NCI-H1436 treated with DMSO at 0.1 percent for 48 hours (cell line): ENCODE measurements around the gene PPP1R9B.

ENCODE experiments used
- DNase-seq: peaks from one replicate; lab custom pipeline; 2025; lab: John Stamatoyannopoulos, UW

The PPP1R9B gene

DNA sequence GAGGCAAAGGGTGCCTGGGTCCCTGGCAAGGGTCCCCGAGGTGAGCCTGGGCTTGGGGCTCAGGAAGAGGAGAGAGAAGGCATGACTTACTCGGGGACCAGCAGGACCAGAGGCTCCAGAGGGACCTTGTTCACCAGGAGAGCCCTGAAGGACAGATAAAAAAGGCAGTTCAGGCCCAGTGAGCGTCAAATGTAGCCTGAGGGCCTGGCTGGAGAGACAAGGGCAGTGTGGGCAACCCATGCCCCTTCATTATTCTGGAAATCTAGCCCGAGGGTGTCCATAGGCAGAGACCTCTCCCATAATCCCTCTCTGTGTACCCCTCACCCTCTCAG is 36.9 kb upstream of the PPP1R9B start:
- no peak for DNase-seq

DNA sequence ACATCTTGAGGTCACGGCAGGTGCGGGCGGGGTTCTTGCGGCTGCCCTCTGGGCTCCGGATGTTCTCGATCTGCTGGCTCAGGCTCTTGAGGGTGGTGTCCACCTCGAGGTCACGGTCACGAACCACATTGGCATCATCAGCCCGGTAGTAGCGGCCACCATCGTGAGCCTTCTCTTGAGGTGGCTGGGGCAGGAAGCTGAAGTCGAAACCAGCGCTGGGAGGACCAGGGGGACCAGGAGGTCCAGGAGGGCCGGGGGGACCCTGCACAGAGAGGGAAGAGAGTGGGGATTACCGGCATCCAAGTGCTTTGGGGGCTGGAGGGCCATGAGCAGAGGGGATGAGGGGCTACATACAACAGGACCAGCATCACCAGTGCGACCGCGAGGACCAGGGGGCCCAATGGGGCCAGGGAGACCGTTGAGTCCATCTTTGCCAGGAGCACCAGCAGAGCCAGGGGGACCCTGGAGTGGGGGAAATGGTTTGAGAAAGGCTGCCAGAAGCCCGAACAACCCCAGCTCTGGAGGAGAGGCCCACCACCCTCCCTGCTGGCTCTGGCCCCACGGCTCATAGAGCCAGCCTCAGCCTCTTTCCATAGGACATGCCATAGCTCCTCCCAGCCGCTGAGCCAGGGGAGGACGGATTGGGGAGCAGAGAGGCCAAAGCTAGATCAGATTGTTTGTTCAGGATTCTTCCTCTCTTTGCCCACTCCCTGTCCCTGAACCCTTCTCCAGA is 36.4 kb upstream of the PPP1R9B start:
- no peak for DNase-seq

DNA sequence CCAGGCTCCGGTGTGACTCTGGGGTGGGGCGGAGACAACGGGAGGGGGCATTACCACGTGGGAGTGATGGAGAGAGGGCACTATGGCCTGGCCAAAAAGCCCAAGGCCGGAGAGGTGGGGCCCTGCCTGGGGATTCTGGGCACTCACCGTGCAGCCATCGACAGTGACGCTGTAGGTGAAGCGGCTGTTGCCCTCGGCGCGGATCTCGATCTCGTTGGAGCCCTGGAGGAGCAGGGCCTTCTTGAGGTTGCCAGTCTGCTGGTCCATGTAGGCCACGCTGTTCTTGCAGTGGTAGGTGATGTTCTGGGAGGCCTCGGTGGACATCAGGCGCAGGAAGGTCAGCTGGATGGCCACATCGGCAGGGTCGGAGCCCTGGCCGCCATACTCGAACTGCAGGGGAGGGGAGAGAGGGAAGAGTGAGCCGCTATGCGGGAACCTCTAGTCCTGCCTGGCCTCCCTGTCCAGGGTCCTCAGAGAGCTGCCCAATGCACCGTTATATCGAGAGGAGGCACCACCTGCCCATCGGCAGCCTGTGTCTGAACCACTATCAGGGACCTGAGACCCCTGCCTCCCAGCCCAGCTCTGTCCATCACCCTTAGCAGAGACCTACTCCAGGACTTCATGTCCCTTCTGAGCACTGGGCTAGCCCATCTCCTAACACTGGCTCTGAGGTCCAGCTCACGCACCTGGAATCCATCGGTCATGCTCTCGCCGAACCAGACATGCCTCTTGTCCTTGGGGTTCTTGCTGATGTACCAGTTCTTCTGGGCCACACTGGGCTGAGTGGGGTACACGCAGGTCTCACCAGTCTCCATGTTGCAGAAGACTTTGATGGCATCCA is 35.4 kb upstream of the PPP1R9B start:
- DNase-seq, result no peak

DNA sequence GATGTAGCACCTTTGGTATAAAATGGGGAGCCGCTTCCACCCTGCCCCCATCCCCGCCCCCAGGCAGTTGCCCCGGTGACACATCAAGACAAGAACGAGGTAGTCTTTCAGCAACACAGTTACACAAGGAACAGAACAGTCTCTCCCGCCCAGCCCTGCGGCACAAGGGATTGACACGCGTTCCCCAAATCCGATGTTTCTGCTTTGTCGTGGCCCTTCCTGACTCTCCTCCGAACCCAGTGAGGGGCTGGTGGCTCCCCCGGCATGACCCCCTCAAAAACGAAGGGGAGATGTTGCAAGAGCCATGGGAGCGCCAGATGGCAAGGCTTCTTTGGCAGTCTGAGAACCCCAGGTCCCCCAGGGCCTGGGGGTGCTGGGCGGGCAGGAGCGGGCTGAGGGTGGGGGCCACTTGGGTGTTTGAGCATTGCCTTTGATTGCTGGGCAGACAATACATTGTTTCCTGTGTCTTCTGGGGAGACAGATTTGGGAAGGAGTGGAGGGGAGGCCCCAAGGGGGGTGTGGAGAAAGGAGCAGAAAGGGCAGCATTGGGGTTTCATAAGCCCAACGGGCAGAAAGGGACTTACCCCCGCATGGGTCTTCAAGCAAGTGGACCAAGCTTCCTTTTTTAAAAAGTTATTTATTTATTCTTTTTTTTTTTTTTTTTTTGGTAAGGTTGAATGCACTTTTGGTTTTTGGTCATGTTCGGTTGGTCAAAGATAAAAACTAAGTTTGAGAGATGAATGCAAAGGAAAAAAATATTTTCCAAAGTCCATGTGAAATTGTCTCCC is 34.3 kb upstream of the PPP1R9B start:
- DNase-seq, result no peak

DNA sequence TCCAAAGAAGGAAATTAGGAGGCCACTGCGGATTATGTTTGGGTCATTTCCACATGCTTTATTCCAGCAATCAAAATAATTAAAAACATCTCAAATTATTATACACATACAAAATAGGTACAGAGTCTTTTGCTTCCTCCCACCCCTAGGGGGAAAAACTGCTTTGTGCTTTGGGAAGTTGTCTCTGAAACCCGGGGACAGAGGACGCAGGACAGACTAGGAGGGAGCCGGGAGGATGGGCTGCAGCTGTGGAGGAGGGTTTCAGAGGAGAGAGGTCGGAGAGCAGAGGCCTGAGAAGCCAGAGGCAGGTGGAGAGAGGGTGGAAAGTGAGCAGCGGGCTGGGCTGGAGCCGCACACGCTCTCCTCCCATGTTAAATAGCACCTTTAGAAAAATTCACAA is 33.6 kb upstream of the PPP1R9B start:
- no peak for DNase-seq

DNA sequence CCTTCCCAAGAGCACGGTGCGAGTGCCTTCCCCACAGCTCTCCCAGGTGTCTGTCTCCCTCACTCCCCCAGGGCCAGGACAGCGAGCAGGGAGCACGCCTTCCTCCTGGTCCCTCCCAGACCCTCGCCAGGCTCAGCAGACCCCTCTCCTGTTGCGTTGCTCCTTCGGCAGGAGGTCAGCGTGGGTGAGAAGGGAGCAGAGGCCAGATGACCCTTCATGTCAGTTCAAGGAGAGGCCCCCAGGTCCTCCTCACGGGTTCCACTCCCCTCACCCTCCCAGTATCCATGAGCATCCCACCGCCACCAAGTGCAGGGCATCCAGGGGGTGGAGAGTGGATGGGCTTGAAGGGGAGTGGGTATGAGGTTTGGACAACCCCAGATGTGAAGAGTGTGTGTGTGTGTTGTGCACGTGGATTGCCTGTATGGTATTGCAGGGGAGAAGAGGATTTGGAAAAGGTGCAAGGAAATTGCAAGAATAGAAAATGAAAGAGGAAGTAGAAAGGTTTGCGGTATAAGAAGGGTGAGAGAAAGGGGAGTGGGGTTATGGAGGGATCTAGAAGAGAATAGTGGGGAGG is 33.0 kb upstream of the PPP1R9B start:
- no peak for DNase-seq

DNA sequence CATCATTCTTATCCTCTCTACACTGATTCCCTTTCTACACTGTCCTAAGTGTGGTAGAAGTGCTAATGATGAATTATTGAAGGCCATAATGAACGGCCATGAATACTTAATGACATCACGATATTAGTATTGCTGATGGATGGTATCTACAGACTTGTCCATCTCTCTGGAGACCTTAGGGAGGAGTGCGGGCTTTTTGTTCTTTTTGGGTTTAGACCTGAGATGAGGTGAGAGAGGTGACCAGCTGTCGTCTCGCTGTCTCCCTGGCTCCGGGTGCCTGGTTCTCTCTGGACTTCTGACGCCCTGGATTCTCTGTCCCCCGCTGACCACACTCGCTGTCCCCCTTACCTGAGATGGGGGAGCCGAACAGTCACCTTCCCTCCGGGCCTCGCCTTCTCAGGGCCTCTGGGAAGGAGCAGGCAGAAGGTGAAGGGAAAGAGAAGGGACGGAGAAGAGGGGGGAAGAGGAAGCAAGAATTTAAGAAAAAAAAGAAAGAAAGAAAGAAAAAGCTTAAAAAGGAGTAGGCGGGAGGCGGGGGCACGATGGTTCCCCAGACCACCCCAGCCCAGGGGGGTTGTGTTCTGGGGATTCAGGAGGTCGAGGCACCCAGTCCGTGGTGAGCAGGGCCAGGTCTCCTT is 32.4 kb upstream of the PPP1R9B start:
- no peak for DNase-seq

DNA sequence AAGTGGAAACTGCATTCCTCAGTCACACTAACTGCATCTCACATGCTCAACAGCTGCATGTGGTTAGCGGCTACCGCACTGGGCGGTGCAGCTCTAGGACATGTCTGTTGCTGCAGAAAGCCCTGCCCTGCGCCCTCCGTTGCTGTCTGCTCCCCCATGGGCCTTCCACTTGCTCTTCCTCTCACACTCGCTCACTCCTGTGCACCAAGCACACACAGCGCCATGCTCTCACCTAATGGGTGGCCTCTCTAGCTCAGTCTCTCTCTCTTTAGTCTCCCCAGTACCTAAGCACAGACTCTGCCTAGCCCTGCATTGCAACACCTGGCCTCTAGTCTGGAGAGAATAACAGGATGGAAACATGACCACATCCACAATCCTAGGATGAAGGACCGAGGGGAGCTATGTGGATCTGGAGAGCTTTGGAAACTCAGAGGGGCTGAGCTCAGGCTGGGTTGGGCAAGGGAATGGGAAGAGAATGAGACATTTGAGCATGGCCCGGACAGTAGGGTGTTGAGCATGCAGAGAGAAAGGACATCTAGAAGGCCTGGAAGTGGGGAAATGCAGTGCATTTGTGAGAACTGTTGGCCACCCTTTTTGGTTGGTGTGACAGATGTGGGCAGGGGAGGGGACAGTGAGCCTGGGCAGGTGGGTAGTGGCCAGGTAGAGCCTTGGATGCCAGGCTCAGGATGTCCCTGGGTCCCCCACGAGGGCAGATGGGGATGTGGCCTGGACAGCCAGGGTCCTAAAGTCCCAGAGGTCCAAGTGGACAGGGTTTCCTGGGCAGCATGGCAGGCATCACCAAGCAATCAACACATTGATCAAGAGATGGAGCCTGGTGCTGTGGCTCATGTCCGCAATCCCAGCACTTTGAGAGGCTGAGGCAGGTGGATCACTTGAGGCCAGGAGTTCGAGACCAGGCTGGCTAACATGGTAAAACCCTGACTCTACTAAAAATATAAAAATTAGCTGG is 31.4 kb upstream of the PPP1R9B start:
- DNase-seq, result no peak

DNA sequence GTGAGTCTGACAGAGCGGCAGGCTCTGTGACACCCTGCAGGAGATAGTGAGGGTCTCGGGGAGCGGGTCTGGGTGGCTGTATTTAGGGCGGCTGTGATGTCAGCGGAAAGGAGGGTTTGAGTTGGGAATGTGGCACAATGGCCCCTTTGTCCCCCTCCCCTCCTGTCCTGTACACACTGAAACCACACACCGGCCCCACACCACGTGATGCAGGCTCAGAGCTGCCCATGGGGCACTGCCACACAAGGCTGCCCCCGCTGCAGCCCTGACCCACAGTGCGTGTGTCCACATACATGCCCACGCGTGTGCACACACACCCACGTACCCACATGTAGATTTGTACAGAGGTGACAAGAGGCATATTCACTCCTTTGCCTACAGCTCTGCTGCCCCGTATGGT is 30.7 kb upstream of the PPP1R9B start:
- DNase-seq, result no peak

DNA sequence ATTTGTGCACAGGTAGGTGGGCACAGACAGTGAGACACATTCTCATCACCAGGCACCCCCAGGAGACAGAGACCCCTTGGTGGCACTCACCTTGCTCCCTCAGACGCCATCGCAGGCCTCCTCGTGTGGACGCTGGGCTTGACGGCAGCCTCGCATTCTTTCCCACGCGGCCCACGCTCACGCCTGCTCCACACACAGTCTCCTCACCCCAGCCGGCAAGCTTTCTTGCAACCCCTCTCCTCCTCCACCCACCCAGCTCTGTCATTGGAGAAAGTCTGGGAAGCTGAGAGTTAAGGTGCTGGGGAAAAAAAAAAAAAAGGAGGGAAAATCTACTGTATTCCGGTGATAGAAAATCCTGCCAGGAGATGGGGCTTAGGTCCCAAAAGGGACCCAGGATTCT is 30.1 kb upstream of the PPP1R9B start:
- no peak for DNase-seq

DNA sequence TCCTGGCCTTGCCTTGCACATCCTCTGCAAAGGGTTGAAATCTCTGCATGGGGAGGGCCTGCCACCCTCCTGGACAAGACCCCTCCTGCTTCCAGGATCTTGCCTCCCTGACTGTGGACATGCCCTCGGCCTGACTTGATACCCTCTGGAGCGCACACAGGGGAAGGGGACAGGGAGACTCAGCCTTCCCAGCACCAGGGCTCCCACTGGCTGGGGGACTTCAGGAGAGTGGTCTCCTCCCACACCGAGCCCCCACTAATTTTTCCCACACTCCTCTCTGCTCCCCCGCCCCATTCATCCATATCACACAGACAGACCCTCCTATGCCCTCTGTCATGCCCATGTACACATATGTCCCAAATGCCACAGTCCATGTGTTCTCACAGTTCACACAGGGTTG is 29.6 kb upstream of the PPP1R9B start:
- DNase-seq, result no peak

DNA sequence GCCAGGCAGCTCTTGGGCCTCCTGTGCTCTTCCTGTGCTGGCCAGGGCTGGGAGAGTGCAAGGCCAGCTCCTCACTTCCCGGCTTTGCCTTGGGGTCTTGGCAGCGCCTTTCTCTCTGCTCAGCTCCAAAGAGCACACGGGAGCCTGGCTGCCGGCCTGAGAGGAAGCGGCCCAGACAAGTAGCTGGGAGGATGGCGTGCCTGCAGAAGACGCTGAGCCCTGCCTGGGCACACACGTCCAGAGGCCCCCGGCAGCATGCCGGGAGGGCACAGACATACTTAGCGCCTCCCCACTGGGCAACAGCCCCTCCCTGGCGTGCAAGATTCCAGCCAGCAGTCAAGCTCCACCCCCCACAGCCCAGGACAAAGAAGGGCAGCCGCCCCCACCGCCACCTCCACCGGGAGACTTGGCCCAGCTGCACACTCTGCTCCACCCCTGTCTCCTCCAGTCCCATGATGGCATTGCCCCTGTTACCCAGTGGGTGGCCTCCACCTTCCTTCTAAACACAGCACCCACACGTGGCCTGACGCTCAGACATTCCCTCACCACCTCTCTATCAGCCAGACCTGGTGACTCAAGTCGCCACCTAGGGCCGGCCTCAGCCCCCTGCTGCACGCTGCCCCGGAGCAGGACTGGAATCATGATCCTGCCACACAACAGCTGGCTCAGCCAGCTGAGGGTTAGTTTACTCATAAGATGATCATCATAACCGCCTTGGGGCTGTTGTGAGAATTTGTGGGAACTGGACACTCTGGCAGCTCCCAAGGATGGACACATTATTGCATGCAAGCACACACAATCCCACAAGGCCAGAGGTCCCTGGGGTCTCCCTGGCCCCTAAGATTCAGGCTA is 27.7 kb upstream of the PPP1R9B start:
- DNase-seq, result no peak

DNA sequence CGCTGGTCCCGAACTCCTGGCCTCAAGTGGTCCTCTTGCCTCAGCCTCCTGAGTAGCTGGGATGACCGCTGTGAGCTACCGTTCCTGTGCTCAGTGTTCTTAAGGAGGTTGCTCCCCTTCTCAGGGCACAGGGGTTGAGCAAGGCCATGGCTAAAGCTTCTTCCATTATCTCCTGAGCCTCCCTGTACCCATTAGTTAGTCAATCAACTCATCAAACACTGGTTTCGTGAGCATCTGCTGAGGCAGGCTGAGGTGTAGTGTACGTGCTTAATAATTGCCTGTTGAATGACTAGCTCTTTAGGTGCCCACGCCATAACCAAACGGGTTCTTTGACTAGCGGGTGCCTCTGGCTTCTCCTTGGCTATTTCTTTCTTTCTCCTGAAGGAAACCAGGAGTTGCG is 27.0 kb upstream of the PPP1R9B start:
- DNase-seq, result no peak

DNA sequence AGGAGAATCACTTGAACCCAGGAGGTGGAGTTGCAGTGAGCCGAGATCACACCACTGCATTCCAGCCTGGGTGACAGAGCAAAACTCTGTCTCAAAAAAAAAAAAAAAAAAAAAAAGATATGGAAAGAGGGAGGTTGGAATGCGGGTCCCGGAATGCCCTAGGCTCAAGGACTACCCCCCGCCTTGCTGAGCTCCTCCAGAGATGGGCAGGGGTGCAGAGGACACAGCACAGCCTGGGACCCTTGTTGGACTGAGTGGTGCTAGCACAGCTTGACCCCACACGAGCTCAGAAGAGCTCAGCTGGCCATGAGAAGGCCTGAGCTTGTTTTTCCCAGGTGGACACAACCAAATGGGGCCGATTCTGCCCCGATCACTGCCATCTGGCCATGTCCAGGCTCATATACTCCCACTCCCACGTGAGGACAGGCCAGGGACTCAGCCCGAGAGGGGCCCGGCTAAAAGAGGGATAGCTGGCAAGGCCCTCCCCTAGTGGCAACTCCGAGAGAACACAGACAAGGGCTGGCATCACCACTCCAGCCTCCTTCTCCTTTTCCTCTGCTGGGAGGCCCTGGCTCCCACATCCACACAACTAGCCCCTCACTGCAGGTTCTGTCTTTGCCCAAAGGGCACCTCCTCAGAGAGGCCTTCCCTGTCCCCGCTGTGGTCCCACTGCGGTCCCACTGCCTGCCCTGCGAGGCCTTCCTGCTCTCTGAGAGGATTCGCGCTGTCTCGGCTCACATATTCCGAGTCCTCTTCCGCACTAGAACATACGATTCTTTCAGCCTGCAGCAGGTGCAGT is 26.3 kb upstream of the PPP1R9B start:
- no peak for DNase-seq

DNA sequence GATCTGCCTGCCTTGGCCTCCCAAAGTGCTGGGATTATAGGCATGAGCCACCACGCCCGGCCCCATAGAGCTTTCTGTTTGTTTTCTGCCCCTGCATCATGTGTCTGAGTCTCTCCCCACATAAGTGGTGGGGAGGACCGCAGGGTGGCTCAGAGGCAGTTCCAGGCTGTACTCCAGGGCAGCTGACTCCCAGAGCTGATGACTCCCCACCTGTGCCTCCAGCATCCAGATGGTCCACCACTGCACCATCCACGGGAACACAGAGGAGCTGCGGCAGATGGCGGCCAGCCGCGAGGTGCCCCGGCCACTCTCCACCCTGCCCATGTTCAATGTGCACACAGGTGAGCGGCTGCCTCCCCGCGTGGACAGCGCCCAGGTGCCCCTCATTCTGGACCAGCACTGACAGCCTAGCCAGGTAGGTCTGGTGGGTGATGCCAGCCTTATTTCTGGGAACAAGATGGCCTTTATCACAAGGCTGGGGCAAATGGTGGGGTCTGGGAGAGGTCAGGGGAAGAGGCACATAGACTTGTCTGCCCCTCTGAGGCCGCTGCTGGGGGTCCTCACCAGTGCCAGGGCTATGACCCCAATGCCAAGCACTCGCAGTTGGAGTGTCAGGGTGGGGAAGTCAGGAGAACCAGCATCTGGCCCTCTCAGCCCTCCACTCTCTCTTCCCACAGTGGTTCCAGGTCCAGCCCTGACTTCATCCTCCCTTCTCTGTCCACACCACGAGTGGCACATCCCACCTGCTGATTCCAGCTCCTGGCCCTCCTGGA is 24.7 kb upstream of the PPP1R9B start:
- DNase-seq, result no peak

DNA sequence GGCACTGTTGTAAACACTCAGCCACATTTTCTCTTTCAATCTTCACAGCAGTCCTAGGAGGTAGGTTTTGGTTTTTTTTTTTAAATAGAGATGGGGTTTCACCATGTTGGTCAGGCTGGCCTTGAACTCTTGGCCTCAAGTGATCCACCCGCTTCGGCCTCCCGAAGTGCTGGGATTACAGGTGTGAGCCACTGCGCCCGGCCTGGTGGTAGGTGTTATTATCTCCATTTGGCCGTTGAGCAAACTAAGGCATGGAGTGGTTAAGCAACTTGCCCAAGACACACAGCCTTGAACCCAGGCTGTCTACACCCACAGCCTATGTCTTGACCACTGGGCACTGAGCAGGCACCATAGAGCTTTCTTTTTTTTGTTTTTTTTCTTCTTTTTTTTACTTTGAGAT is 24.0 kb upstream of the PPP1R9B start:
- DNase-seq, result no peak

DNA sequence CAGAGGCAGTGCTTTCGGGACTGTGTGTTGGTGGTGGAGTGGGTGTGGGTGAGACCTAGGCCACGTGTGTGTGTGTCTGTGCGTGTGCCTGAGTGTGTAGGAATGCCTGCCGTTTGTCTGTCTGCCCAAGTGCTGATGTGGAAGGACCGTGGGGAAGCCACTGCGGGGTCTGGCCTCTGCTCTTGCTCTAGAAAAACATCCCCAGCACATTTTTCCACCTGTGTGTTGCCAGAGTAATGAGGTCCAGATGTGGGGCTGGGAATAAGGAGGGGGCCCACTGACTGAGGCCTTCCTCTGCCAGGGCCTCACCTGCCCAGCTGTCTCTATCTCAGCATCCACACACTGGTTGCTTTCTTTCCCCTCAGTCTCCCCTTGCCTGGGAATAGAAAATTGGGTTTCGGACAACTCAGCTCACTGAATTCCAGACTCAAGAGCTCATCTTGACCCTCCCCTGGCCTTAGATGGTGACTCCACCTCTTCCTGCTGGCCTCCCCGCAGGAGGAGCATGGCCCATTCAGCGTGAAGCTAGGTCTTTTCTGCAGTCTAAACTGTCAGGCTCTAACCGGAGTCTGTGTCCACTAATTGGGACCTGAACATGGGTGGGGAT is 23.0 kb upstream of the PPP1R9B start:
- DNase-seq, result no peak

DNA sequence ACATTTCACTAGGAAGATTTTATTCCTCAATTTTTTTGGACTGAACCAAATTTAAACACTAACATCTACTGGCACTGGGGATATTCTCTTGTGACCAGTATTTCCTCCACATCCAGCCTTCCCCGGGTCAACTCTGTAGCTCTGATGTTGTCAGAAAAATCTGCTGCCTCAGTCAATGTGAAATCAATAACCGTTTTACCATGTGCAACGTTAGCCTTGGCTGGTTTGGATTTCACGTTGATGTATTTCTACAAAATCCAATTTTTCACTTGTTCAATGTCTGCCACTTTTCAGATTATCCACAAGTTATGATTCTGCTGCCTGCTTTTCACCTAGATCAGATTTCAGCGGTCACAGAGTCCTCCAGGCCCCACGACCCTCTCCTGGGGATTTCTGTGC is 22.5 kb upstream of the PPP1R9B start:
- DNase-seq, result no peak
